ENCODE measurements around the gene BATF2.
A peak's percentile ranks its signal among the peaks of the same experiment; 100 is the strongest.
"Not testable (repeated sequence)": the region's sequence is repeated elsewhere in the genome, so short reads cannot be mapped to it uniquely, and the experiment has no call there.

Gene BATF2

GRCh38 chr11:64996710-64997380, at the start of gene BATF2:
Gene BATF2 (minus strand): TSS chr11:64996971. CDS start chr11:64996914, 57 bp downstream.
- DNase-seq: no peak

GRCh38 chr11:65045728-65046127, 49.0 kb upstream of the BATF2 start:
- no peak for DNase-seq

GRCh38 chr11:65045061-65045460, 48.3 kb upstream of the BATF2 start:
- DNase-seq: no peak

- DNase-seq: no peak
Measured at GRCh38 chr11:65043881-65044501, 47.2 kb upstream of the BATF2 start.

- no peak for DNase-seq
Measured at GRCh38 chr11:65042891-65043290, 46.1 kb upstream of the BATF2 start.

GRCh38 chr11:65040847-65041622, 44.3 kb upstream of the BATF2 start, which contains the start of gene SAC3D1:
Gene SAC3D1 (plus strand): TSS chr11:65041210. CDS start chr11:65041293, 83 bp downstream.
- peak; percentile 96 for DNase-seq

- DNase-seq: no peak
Measured at GRCh38 chr11:65040520-65040846, 43.7 kb upstream of the BATF2 start.

GRCh38 chr11:65036931-65037330, 40.2 kb upstream of the BATF2 start:
- DNase-seq: no peak

- DNase-seq: no peak
Measured at GRCh38 chr11:65035579-65035978, 38.8 kb upstream of the BATF2 start.

GRCh38 chr11:65034423-65034822, 37.7 kb upstream of the BATF2 start:
- no peak for DNase-seq

GRCh38 chr11:65032216-65032615, 35.4 kb upstream of the BATF2 start:
- no peak for DNase-seq

- peak; percentile 97 for DNase-seq
Measured at GRCh38 chr11:65027213-65028067, 30.7 kb upstream of the BATF2 start, which contains the start of gene SNX15. Gene SNX15 (plus strand): TSS chr11:65027439. CDS start chr11:65027538, 99 bp downstream.

- no peak for DNase-seq
Measured at GRCh38 chr11:65026810-65027209, 30.0 kb upstream of the BATF2 start.

GRCh38 chr11:65023502-65023901, 26.7 kb upstream of the BATF2 start:
- DNase-seq: not testable (repeated sequence)

GRCh38 chr11:65021509-65021908, 24.7 kb upstream of the BATF2 start:
- no peak for DNase-seq

GRCh38 chr11:65021003-65021402, 24.2 kb upstream of the BATF2 start:
- DNase-seq: no peak

GRCh38 chr11:65019824-65020223, 23.1 kb upstream of the BATF2 start:
- DNase-seq: no peak

GRCh38 chr11:65017937-65018336, 21.2 kb upstream of the BATF2 start:
- no peak for DNase-seq

GRCh38 chr11:65016705-65017104, 19.9 kb upstream of the BATF2 start:
- DNase-seq: no peak

GRCh38 chr11:65014726-65015227, 18.0 kb upstream of the BATF2 start:
- DNase-seq: no peak

GRCh38 chr11:65013888-65014725, 17.3 kb upstream of the BATF2 start, which contains the start of gene ARL2:
Gene ARL2 (plus strand): TSS chr11:65014160. CDS start chr11:65014208, 48 bp downstream.
- peak; percentile 91 for DNase-seq
